ENCODE results near the gene NCKAP5.

NCKAP5 gene

GRCh38 chr2:133377021-133377481 is 191.2 kb downstream of the NCKAP5 start:
- DNase-seq (ENCODE audit: low read depth) = no peak
- TF ChIP-seq POLR2A (IDR thresholded peaks at IDR 0.05; ENCODE audit: extremely low read depth, insufficient read length) (no peak), MAX (IDR thresholded peaks at IDR 0.05; ENCODE audit: low read depth, low read length) (no peak), MYC (IDR thresholded peaks at IDR 0.05; ENCODE audit: low read depth, low read length) (no peak)
- TF ChIP-seq, protein P1, sequence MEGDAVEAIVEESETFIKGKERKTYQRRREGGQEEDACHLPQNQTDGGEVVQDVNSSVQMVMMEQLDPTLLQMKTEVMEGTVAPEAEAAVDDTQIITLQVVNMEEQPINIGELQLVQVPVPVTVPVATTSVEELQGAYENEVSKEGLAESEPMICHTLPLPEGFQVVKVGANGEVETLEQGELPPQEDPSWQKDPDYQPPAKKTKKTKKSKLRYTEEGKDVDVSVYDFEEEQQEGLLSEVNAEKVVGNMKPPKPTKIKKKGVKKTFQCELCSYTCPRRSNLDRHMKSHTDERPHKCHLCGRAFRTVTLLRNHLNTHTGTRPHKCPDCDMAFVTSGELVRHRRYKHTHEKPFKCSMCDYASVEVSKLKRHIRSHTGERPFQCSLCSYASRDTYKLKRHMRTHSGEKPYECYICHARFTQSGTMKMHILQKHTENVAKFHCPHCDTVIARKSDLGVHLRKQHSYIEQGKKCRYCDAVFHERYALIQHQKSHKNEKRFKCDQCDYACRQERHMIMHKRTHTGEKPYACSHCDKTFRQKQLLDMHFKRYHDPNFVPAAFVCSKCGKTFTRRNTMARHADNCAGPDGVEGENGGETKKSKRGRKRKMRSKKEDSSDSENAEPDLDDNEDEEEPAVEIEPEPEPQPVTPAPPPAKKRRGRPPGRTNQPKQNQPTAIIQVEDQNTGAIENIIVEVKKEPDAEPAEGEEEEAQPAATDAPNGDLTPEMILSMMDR (IDR thresholded peaks at IDR 0.05; ENCODE audit: low read depth, low read length) = no peak

GRCh38 chr2:133374781-133375180 is 193.5 kb downstream of the NCKAP5 start:
- TF ChIP-seq MYC (IDR thresholded peaks at IDR 0.05; ENCODE audit: low read depth, low read length) (no peak), MAX (IDR thresholded peaks at IDR 0.05; ENCODE audit: low read depth, low read length) (no peak), POLR2A (IDR thresholded peaks at IDR 0.05; ENCODE audit: extremely low read depth, insufficient read length) (no peak)
- TF ChIP-seq, protein P1 (IDR thresholded peaks at IDR 0.05; ENCODE audit: low read depth, low read length) = no peak
- DNase-seq (ENCODE audit: low read depth) = no peak
- H3K4me3 ChIP-seq (ENCODE audit: low read depth, low read length) = no peak overlapping the region

More at GRCh38 chr2:133377021-133377481, 191.2 kb downstream of the NCKAP5 start:
- no peak overlapping the region for H3K4me3 ChIP-seq (ENCODE audit: low read depth, low read length)

- TF ChIP-seq, protein P1 (IDR thresholded peaks at IDR 0.05; ENCODE audit: low read depth, low read length) = no peak
- TF ChIP-seq MAX (IDR thresholded peaks at IDR 0.05; ENCODE audit: low read depth, low read length) (no peak), MYC (IDR thresholded peaks at IDR 0.05; ENCODE audit: low read depth, low read length) (no peak), POLR2A (IDR thresholded peaks at IDR 0.05; ENCODE audit: extremely low read depth, insufficient read length) (no peak)
- no peak overlapping the region for H3K4me3 ChIP-seq (ENCODE audit: low read depth, low read length)
- DNase-seq (ENCODE audit: low read depth) = no peak
Measured at GRCh38 chr2:133371286-133371685, 197.0 kb downstream of the NCKAP5 start.

DNA sequence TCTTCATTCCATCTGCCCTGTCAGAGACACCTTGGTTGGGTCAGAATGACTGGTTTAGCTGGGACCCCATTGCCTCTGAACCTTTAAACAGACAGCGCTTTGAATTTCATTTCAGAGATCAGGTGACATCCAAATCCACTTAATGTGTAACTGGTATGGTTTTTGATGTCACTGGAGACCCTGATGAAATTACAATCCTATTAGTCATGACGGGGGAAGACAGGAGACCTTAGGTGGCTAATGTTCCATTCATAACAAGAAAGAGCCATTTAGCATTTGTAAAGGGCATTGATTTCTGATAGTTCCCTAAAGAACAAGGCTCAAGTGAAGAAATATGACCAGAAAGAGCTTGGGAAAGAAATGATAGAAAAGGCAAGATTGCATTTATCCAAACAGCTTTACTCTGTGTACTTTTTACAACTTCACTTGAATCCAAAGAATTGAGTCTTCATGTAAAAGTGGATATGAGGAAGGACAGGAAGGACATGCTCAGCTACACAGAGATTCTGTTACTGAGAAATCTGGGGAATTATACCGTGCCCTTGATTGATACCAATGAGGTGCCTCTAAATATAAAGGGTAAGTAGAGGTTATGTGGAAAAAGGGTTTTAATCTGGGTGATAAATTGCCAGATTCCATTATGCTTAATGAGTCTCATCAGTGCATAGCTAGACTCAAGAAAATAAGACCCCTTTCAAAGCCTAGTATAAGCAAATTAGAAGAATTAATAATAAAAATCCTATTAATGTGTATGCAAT is 198.2 kb downstream of the NCKAP5 start:
- TF ChIP-seq POLR2A (IDR thresholded peaks at IDR 0.05; ENCODE audit: extremely low read depth, insufficient read length) = no peak
- no peak for TF ChIP-seq MAX (IDR thresholded peaks at IDR 0.05; ENCODE audit: low read depth, low read length)
- TF ChIP-seq, protein P1 (IDR thresholded peaks at IDR 0.05; ENCODE audit: low read depth, low read length) = no peak
- no peak for TF ChIP-seq MYC (IDR thresholded peaks at IDR 0.05; ENCODE audit: low read depth, low read length)
- DNase-seq (ENCODE audit: low read depth) = no peak
- no peak overlapping the region for H3K4me3 ChIP-seq (ENCODE audit: low read depth, low read length)

DNA sequence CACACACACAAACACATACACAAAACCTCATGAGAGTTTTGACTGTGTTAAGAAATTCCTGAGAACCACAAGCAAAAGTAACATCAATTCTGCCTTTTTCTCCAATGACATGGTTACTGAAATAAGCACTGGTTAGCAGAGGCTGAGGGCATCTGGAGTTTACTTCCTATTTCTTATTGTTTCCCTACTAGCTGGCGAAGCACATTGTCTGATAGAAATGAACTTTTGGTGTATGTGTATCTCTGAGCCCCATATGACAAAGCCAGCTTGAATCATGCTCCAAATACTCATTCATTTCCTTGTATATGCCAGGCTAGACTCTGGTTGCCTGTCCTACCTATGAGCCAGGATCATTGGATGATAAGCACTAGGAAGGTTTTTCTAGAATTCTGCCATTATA is 203.1 kb downstream of the NCKAP5 start:
- no peak for DNase-seq (ENCODE audit: low read depth)
- TF ChIP-seq, protein P1 (IDR thresholded peaks at IDR 0.05; ENCODE audit: low read depth, low read length) = no peak
- TF ChIP-seq MAX (IDR thresholded peaks at IDR 0.05; ENCODE audit: low read depth, low read length) (no peak), MYC (IDR thresholded peaks at IDR 0.05; ENCODE audit: low read depth, low read length) (no peak), POLR2A (IDR thresholded peaks at IDR 0.05; ENCODE audit: extremely low read depth, insufficient read length) (no peak)
- H3K4me3 ChIP-seq (ENCODE audit: low read depth, low read length) = no peak overlapping the region

All from NB4 (cell line).